Activated T-cell treated with anti-CD3 and anti-CD28 coated beads for 4 hours (primary cell): Measurements from ENCODE around the gene MTG1.

Experiments used
- DNase-seq: peaks from one replicate; pipeline ENCODE4 v3.0.0-alpha.2; 2020

The MTG1 gene

GRCh38 chr10:133471300-133472109 lies 77.5 kb downstream of the MTG1 start:
- no peak for DNase-seq
